ENCODE results near the gene PGM2L1. TPM values are rescaled to one million over a fixed set of nuclear protein-coding genes. Genes with fewer than 3 reads are reported as not detected.
"Not testable (repeated sequence)": the region's sequence is repeated elsewhere in the genome, so short reads cannot be mapped to it uniquely, and the experiment has no call there.

The PGM2L1 gene
- total RNA-seq, 2 donors from 2014 or later = 7.8 to 11.1 TPM

DNA sequence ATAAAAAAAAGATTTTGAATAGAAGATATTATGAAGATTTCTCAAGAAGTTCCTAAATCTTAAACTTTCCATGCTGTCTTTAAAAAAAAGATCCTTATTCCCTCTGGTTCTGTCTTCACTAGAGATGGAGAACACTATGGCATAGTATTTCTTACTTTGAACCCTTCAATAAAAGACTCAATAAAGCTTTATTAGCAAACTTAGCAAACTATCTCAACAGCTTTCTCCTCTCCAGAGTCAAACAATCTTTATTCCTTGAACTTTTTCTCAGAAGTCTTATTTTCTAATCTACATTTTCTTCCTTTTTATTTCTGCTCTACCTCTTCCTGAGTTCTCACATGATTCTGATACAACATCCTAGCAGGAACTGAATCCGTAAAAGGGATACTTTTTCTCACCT, 65.0 kb downstream of the PGM2L1 start:
- Histone ChIP-seq H3K27me3 (no peaks in the 10 kb centered on the region), H3K4me1 (no peaks in the 10 kb centered on the region), H3K9me3 (no peaks in the 10 kb centered on the region), H3K27ac (no peak overlapping the region), H3K36me3 (no peaks in the 10 kb centered on the region), H3K9ac (ENCODE audit: low read depth in 2 of 2, low read length in 2 of 2) (no peak overlapping the region), H3K4me3 (no peak overlapping the region)
- no peak for DNase-seq
- TF ChIP-seq, protein P1, sequence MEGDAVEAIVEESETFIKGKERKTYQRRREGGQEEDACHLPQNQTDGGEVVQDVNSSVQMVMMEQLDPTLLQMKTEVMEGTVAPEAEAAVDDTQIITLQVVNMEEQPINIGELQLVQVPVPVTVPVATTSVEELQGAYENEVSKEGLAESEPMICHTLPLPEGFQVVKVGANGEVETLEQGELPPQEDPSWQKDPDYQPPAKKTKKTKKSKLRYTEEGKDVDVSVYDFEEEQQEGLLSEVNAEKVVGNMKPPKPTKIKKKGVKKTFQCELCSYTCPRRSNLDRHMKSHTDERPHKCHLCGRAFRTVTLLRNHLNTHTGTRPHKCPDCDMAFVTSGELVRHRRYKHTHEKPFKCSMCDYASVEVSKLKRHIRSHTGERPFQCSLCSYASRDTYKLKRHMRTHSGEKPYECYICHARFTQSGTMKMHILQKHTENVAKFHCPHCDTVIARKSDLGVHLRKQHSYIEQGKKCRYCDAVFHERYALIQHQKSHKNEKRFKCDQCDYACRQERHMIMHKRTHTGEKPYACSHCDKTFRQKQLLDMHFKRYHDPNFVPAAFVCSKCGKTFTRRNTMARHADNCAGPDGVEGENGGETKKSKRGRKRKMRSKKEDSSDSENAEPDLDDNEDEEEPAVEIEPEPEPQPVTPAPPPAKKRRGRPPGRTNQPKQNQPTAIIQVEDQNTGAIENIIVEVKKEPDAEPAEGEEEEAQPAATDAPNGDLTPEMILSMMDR (IDR thresholded peaks at IDR 0.05) = no peak
- intact Hi-C loops (cut with DNase I) = no loop called here

DNA sequence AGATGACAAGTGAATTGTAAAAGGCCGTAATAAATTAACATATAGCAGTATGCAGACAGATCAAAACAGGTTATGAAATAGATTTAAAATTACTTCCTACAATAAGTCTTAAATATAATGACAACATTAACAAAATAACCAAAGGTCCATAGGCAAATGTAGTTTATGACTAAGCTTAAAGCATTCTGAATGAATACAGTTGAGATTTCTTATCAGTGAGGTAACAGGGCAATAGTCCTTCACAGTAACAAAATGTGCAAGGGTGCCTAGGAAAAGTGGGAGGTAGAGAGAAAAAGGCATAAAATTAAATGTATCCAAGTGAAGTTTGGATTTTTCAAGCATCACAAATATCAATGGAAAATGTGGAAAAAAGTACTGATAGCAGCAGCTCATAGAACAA, 65.9 kb downstream of the PGM2L1 start:
- Histone ChIP-seq H3K4me3 (no peak overlapping the region), H3K9me3 (no peaks in the 10 kb centered on the region), H3K36me3 (no peaks in the 10 kb centered on the region), H3K27ac (no peak overlapping the region), H3K4me1 (no peaks in the 10 kb centered on the region), H3K27me3 (no peaks in the 10 kb centered on the region), H3K9ac (ENCODE audit: low read depth in 2 of 2, low read length in 2 of 2) (no peak overlapping the region)
- intact Hi-C loops (cut with DNase I) = no loop called here
- no peak for DNase-seq
- TF ChIP-seq, protein P1 (IDR thresholded peaks at IDR 0.05) = no peak

DNA sequence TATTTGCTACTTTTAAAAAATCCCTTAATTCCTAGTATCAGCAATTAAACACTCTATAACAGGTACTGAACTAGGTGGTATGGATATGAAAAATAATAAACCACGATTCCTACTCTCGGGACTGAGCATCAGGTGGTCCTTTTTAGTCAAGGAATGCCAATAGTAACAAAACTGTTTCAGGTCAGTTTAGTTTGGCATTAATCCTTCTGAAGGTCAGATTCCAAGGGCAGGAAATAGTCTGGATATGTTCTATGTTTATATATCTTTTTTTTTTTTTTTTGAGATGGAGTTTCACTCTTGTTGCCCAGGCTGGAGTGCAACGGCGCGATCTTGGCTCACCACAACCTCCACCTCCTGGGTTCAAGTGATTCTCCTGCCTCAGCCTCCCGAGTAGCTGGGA, 67.2 kb downstream of the PGM2L1 start:
- H3K9ac ChIP-seq (ENCODE audit: low read depth in 2 of 2, low read length in 2 of 2); H3K27ac ChIP-seq; H3K4me3 ChIP-seq; H3K4me1 ChIP-seq; H3K27me3 ChIP-seq; intact Hi-C loops (cut with DNase I); H3K36me3 ChIP-seq; DNase-seq; H3K9me3 ChIP-seq: not testable (repeated sequence)

- Histone ChIP-seq H3K9me3 (no peaks in the 10 kb centered on the region), H3K27me3 (no peaks in the 10 kb centered on the region), H3K27ac (no peak overlapping the region), H3K9ac (ENCODE audit: low read depth in 2 of 2, low read length in 2 of 2) (no peak overlapping the region), H3K4me3 (no peak overlapping the region), H3K36me3 (no peaks in the 10 kb centered on the region), H3K4me1 (no peaks in the 10 kb centered on the region)
- DNase-seq = no peak
- intact Hi-C loops (cut with DNase I) = no loop called here
- TF ChIP-seq, protein P1 (IDR thresholded peaks at IDR 0.05) = no peak
These were observed 68.0 kb downstream of the PGM2L1 start for GRCh38 chr11:74330075-74330858.

DNA sequence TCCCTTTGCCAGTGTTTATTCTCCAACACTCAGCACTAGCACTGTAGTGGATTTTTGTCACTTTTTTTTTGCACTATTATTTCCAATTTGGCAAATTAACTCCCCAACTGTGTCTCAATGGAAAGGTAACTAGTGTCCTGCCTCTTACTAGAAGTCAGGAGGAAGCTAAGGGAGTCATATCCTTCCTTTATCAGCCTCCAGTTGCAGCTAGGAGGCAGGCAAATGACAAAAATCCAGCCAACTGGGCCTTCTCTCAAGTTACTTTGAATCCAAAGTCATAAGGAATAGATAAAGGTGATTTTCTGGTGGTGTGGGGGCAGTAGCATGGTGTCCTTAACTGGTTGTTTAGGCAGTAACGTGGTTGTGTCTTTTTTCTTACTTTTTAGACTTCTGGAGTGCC, 71.2 kb downstream of the PGM2L1 start:
- H3K27ac ChIP-seq = no peak overlapping the region
- H3K4me1 ChIP-seq = no peaks in the 10 kb centered on the region
- no peaks in the 10 kb centered on the region for H3K9me3 ChIP-seq
- intact Hi-C loops (cut with DNase I) = no loop called here
- DNase-seq = no peak
- H3K36me3 ChIP-seq = no peaks in the 10 kb centered on the region
- no peaks in the 10 kb centered on the region for H3K27me3 ChIP-seq
- H3K9ac ChIP-seq (ENCODE audit: low read depth in 2 of 2, low read length in 2 of 2) = no peak overlapping the region
- H3K4me3 ChIP-seq = no peak overlapping the region
- TF ChIP-seq, protein P1 (IDR thresholded peaks at IDR 0.05) = no peak

DNA sequence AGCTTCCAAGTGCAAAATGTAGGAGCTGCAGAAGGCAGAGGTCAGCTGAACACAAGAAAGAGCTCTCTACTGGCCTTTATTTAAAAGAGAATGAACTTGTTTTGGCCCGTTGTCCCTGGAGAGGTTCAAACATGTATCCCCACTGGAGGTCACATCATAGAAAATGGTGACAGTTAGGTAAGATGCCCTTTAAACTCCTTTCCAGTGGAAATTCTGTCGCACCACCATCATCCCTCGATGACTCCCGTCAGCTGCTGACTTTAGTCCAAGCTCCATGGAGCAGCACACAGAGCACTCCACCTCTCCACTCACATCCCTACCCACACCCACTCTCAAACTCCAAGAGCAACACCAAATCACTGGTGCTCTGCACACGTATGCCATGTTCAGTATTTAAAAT, 71.6 kb downstream of the PGM2L1 start:
- Histone ChIP-seq H3K27me3 (no peaks in the 10 kb centered on the region), H3K9me3 (no peaks in the 10 kb centered on the region), H3K36me3 (no peaks in the 10 kb centered on the region), H3K4me1 (no peaks in the 10 kb centered on the region), H3K9ac (ENCODE audit: low read depth in 2 of 2, low read length in 2 of 2) (no peak overlapping the region), H3K4me3 (no peak overlapping the region), H3K27ac (no peak overlapping the region)
- intact Hi-C loops (cut with DNase I) = no loop called here
- TF ChIP-seq, protein P1 (IDR thresholded peaks at IDR 0.05) = no peak
- DNase-seq = no peak
